Esophagus squamous epithelium (tissue), 5 donors: ENCODE measurements around the gene ANGPT4. TPM values are rescaled to one million over a fixed set of nuclear protein-coding genes. Genes with fewer than 3 reads are reported as not detected.

Source experiments
- DNase-seq: peaks from one replicate; lab custom pipeline; 2025; lab: John Stamatoyannopoulos, UW
- H3K27ac ChIP-seq, 4 donors: fragments of 200-600 bp; sonication (generic); one replicate each; pipeline ENCODE4 v1.5.1; 2016 to 2019; ENCODE audit warnings: mild to moderate bottlenecking in 1 of 4
- H3K27me3 ChIP-seq, 4 donors: fragments of 200-600 bp; sonication (generic); 1 replicate in 3 of 4; 2 replicates in 1 of 4; pipeline versions ENCODE4 v1.5.1 to v1.6.0; 2017 to 2021; ENCODE audit warnings: antibody characterized with exemption in 1 of 4
- H3K36me3 ChIP-seq, 3 donors: fragments of 200-600 bp; sonication (generic); one replicate each; pipeline ENCODE4 v1.5.1; 2016 to 2019
- H3K4me1 ChIP-seq, 3 donors: fragments of 200-600 bp; sonication (generic); one replicate each; pipeline ENCODE4 v1.5.1; 2017 to 2019
- H3K4me3 ChIP-seq, 4 donors: fragments of 200-600 bp; sonication (generic); 1 replicate in 3 of 4; 2 replicates in 1 of 4; pipeline ENCODE4 v1.5.1; 2016 to 2019; ENCODE audit warnings: mild to moderate bottlenecking in 2 of 4, moderate library complexity in 1 of 4
- H3K9me3 ChIP-seq, 3 donors: fragments of 200-600 bp; sonication (generic); one replicate each; pipeline ENCODE4 v1.5.1; 2016 to 2019
- POLR2A ChIP-seq, 4 donors: fragments of 450-650 bp; IDR thresholded peaks; one replicate each; pipeline ENCODE4 v1.6.1; 2017; ENCODE audit warnings: antibody characterized with exemption in 4 of 4, mild to moderate bottlenecking in 4 of 4, moderate library complexity in 3 of 4
- WGBS, 2 donors: methylation state at CpG; one replicate each; pipeline ENCODE4 v1.1.5; 2018; 5-methylcytosine and 5-hydroxymethylcytosine counted together
- intact Hi-C: fragments of 100-400 bp; cut with DNase I; formaldehyde crosslinking; loops from one replicate; pipeline ENCODE4 v1.15.0; 2022
- total RNA-seq, 4 donors: library from RNA; depleted of rRNA; stranded (reverse); fragments of >200 nt; gene quantifications; one replicate each; pipeline ENCODE4 v1.1.0, GENCODE V29; 2016
- TF ChIP-seq, protein P1 (sequence below), 6 experiments: fragments of 450-650 bp in 4 of 6; fragments of 200-600 bp in 2 of 6; sonication (generic) in 2 of 6; IDR thresholded peaks; one replicate each; pipeline ENCODE4 v1.5.1; 2016 to 2019; ENCODE audit warnings: antibody characterized with exemption in 6 of 6, mild to moderate bottlenecking in 4 of 6, moderate library complexity in 4 of 6
- donor health status: DM: yes; HTN: yes; CAD: no.

Gene ANGPT4
- total RNA-seq, 4 donors from 2014 or later, result under 0.01 to 0.38 (median 0.09) TPM; not detected in 1

DNA sequence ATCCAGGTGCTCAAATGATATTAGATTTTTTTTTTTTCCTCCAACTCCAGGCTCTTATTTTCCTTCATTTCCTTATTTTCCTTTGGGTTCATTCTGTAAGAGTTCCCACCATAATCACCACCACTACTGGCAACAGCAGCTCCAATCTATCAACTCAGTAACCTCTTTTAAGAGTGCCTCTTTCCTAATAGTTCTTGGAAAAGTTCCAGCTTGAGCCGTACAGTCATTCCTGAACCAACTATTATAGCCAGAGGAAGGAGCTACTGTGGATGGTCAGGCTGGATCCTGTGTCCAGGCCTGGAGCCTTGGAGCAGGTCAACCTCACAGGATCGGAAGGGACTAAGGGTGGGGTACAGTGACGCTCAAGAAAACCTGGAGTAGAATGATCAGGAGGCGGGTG is 4.2 kb upstream of the ANGPT4 start:
- Histone ChIP-seq H3K27me3 (peaks cover 0 to 20% (median 0%) of the 10 kb centered on the region in 4 donors), H3K27ac (no peak overlapping the region), H3K9me3 (no peaks in the 10 kb centered on the region), H3K36me3 (no peaks in the 10 kb centered on the region), H3K4me1 (no peaks in the 10 kb centered on the region), H3K4me3 (no peak overlapping the region)
- 89 to 90% methylated on average over 4 of the region's 4 CpGs for WGBS, 2 donors
- DNase-seq, result no peak
- intact Hi-C loops, result no loop called here
- no peak for TF ChIP-seq POLR2A (IDR thresholded peaks at IDR 0.05)
- TF ChIP-seq, protein P1, sequence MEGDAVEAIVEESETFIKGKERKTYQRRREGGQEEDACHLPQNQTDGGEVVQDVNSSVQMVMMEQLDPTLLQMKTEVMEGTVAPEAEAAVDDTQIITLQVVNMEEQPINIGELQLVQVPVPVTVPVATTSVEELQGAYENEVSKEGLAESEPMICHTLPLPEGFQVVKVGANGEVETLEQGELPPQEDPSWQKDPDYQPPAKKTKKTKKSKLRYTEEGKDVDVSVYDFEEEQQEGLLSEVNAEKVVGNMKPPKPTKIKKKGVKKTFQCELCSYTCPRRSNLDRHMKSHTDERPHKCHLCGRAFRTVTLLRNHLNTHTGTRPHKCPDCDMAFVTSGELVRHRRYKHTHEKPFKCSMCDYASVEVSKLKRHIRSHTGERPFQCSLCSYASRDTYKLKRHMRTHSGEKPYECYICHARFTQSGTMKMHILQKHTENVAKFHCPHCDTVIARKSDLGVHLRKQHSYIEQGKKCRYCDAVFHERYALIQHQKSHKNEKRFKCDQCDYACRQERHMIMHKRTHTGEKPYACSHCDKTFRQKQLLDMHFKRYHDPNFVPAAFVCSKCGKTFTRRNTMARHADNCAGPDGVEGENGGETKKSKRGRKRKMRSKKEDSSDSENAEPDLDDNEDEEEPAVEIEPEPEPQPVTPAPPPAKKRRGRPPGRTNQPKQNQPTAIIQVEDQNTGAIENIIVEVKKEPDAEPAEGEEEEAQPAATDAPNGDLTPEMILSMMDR (IDR thresholded peaks at IDR 0.05), result no peak

DNA sequence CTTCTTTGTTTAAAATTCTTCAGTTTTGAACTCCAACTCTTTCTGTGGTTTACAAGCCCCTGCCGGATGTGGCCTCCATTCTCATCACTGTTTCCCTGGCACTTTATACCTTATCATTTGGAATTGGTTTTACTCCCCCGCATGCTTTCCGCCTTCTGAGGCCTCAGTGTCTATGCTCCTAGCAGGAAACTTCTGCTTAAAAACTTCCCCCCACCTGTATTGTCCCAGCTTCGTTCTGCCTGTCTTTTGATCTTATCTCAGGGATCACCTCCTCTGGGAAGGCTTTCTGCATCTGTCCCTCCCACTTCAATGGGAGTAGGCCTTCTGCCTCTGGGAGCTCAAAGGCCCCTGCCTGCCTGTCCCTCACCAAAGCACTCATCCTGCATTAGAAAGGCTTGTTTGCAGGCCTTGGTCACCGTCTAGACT is 3.4 kb upstream of the ANGPT4 start:
- DNase-seq, result no peak
- no peaks in the 10 kb centered on the region for H3K36me3 ChIP-seq
- no peak overlapping the region for H3K4me3 ChIP-seq
- 67 to 78% methylated on average over 5 of the region's 5 CpGs for WGBS, 2 donors
- no peak overlapping the region for H3K27ac ChIP-seq
- no peaks in the 10 kb centered on the region for H3K4me1 ChIP-seq
- H3K27me3 ChIP-seq, result peaks cover 0 to 26% (median 0%) of the 10 kb centered on the region in 4 donors
- intact Hi-C loops, result no loop called here
- H3K9me3 ChIP-seq, result no peaks in the 10 kb centered on the region
- TF ChIP-seq, protein P1 (IDR thresholded peaks at IDR 0.05), result no peak
- no peak for TF ChIP-seq POLR2A (IDR thresholded peaks at IDR 0.05)

DNA sequence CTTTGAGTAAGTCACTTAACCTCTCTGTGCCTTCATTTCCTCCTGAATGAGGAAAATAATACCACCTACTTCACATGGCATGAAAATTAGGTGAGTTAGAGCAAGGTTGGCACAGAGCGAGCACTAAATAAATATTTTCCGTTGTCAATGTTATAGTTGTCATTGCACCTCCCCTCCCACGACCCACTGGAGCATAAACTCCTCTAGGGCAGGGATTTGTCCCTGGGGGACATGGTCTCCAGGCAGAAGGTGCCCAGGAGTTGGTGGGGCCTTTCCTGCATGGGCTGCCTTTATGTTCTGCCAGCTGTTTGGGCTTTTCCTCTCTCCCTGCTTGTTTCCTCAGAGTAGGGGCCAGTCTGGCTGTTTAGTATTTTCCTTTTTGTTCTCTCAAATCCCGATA is 1.3 kb upstream of the ANGPT4 start:
- Histone ChIP-seq H3K9me3 (no peaks in the 10 kb centered on the region), H3K27ac (no peak overlapping the region), H3K27me3 (peaks cover 0 to 36% (median 0%) of the 10 kb centered on the region in 4 donors), H3K4me1 (no peaks in the 10 kb centered on the region), H3K4me3 (no peak overlapping the region), H3K36me3 (no peaks in the 10 kb centered on the region)
- intact Hi-C loops, result no loop called here
- WGBS, 2 donors, result 58 to 62% methylated on average over 4 of the region's 4 CpGs
- no peak for TF ChIP-seq POLR2A (IDR thresholded peaks at IDR 0.05)
- TF ChIP-seq, protein P1 (IDR thresholded peaks at IDR 0.05), result no peak
- no peak for DNase-seq

DNA sequence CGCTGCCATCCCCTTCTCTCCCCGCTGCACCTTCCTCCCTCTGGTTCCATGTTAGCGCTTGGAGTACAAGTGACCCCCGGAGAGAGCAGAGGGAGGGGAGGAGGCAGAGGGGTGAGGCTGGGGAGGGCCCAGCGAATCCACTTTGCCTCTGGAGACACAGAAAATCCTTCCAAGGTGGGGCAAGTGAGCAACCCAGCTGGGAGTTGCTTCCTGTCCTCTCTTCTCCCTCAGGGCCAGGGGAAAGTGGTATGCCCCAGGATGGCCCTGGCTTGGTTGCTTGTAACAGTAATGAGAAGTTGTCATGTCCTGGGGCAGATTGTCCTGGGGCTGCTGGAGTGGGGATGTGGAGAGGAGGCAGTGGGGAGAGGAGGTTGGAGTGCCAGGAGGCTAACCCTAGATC is 691 bp upstream of the ANGPT4 start:
- 58% methylated on average over 3 of the region's 5 CpGs; no CpG with 5 or more reads in 1 of the 2 donors for WGBS, 2 donors
- H3K36me3 ChIP-seq, result no peaks in the 10 kb centered on the region
- H3K27me3 ChIP-seq, result peaks cover 0 to 37% (median 0%) of the 10 kb centered on the region in 4 donors
- no peak for TF ChIP-seq POLR2A (IDR thresholded peaks at IDR 0.05)
- TF ChIP-seq, protein P1 (IDR thresholded peaks at IDR 0.05), result no peak
- H3K4me1 ChIP-seq, result peaks cover 0 to 1% (median 0%) of the 10 kb centered on the region in 3 donors
- H3K27ac ChIP-seq, result no peak overlapping the region
- H3K9me3 ChIP-seq, result no peaks in the 10 kb centered on the region
- intact Hi-C loops, result no loop called here
- H3K4me3 ChIP-seq, result no peak overlapping the region
- no peak for DNase-seq

DNA sequence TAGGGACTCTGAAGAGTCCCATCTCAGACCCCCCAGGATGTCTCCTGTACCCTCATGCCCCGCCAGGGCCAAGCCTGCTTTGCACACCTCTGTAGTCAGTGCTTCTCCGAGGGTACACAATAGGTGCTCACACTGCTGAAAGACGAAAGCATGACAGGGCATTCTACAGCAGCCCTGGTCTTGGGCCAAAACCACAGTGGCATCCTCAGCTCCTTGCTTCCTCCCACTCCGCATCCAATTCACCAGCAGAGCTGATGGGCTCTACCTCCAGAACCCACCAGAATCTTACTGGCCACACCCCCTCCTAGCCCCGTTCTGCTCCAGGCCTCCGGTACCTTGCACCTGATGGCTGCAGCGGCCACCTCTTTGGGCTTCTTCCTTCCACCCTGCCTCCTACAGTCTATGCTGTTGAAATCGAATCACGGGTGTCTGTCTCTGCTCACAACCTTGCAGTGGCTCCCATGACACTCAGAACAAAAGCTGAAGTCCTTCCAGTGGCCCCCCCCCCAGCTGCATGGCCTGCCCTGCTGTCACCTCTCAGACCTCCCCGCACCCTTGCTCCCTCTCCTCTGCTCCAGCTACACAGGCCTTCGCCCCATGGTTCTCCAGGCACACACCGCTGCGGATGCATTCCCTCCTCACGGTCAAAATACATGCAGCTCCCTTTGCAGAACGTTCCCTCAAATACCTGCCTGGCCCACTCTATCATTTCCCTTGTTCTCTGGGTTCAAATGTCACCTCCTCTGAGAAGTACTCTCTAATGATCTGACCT is 1.2 kb downstream of the ANGPT4 start:
- DNase-seq, result no peak
- Histone ChIP-seq H3K4me3 (no peak overlapping the region), H3K27me3 (peaks cover 0 to 41% (median 0%) of the 10 kb centered on the region in 4 donors), H3K4me1 (peaks cover 0 to 11% (median 0%) of the 10 kb centered on the region in 3 donors), H3K36me3 (no peaks in the 10 kb centered on the region), H3K9me3 (no peaks in the 10 kb centered on the region), H3K27ac (no peak overlapping the region)
- WGBS, 2 donors, result 60 to 70% methylated on average over 15 of the region's 15 CpGs
- intact Hi-C loops, result no loop called here
- TF ChIP-seq, protein P1 (IDR thresholded peaks at IDR 0.05), result no peak
- no peak for TF ChIP-seq POLR2A (IDR thresholded peaks at IDR 0.05)
